HG02973 (cell line): ENCODE measurements around the gene UNCX.
"Not testable (repeated sequence)": the region's sequence is repeated elsewhere in the genome, so short reads cannot be mapped to it uniquely, and the experiment has no call there.

Experiments used
- ATAC-seq: cut with Tn5 transposase; IDR thresholded peaks from one replicate; pipeline ENCODE4 v1.9.1; 2021; ENCODE audit warnings: moderate library complexity; ENCODE audit not compliant: unreplicated experiment

Gene UNCX

GRCh38 chr7:1274121-1274875 is 41.6 kb downstream of the UNCX start:
- ATAC-seq = no peak

GRCh38 chr7:1274876-1275375 is 42.3 kb downstream of the UNCX start:
- ATAC-seq = no peak

GRCh38 chr7:1275451-1276381 is 43.0 kb downstream of the UNCX start:
- ATAC-seq = no peak

GRCh38 chr7:1276626-1277175 is 44.0 kb downstream of the UNCX start:
- ATAC-seq = no peak

GRCh38 chr7:1278543-1278942 is 45.9 kb downstream of the UNCX start:
- ATAC-seq = no peak

GRCh38 chr7:1279041-1279440 is 46.4 kb downstream of the UNCX start:
- no peak for ATAC-seq

GRCh38 chr7:1279895-1280294 is 47.2 kb downstream of the UNCX start:
- not testable (repeated sequence) for ATAC-seq

- ATAC-seq = no peak
Observed at GRCh38 chr7:1281068-1281467, 48.4 kb downstream of the UNCX start.

GRCh38 chr7:1282679-1283078 is 50.0 kb downstream of the UNCX start:
- no peak for ATAC-seq

GRCh38 chr7:1283337-1283736 is 50.7 kb downstream of the UNCX start:
- no peak for ATAC-seq

GRCh38 chr7:1283941-1284742 is 51.5 kb downstream of the UNCX start:
- ATAC-seq = no peak

GRCh38 chr7:1284743-1285458 is 52.2 kb downstream of the UNCX start:
- ATAC-seq = no peak

GRCh38 chr7:1285556-1286301 is 53.1 kb downstream of the UNCX start:
- ATAC-seq = no peak
